OCI-LY7 (cell line): ENCODE results near the gene CGB7.

Experiments used
- CTCF ChIP-seq: fragments of 200-600 bp; sonication (generic); conservative IDR thresholded peaks from 2 replicates; pipeline ENCODE4 v1.5.1; 2014; ENCODE audit warnings: mild to moderate bottlenecking, antibody characterized with exemption, low read length, moderate library complexity, mixed read lengths
- EZH2phosphoT487 ChIP-seq: fragments of 200-600 bp; sonication (generic); IDR thresholded peaks from 2 replicates; pipeline ENCODE4 v1.6.1; 2018; ENCODE audit warnings: low read depth, borderline replicate concordance, mild to moderate bottlenecking, mixed run types, antibody characterized with exemption, low read length, moderate library complexity, mixed read lengths

- TF ChIP-seq CTCF (no peak), EZH2phosphoT487 (no peak)
Measured at GRCh38 chr19:49010453-49010852, 47.1 kb downstream of the CGB7 start.
